K562 (cell line): ENCODE measurements around the gene MYLIP. TPM values are rescaled to one million over a fixed set of nuclear protein-coding genes. Genes with fewer than 3 reads are reported as not detected.
A peak's percentile ranks its signal among the peaks of the same experiment; 100 is the strongest.

Experiments
- FOXK1 ChIP-seq: sonication (generic); formaldehyde crosslinking; IDR thresholded peaks from 2 replicates; pipeline ENCODE4 v1.8.0; 2022; ENCODE audit warnings: missing genetic modification reagents, mild to moderate bottlenecking, borderline replicate concordance
- POLR2G ChIP-seq: fragments of 200-400 bp; formaldehyde crosslinking; IDR thresholded peaks from 2 replicates; pipeline ENCODE4 v1.6.1; 2017; ENCODE audit warnings: low read depth, mild to moderate bottlenecking, antibody characterized with exemption, low read length, moderate library complexity
- RAD21 ChIP-seq, 2 experiments: fragments of 250-450 bp in 1 of 2; fragments of 450-650 bp in 1 of 2; sonication (Bioruptor Pico) in 1 of 2; formaldehyde crosslinking in 1 of 2; IDR thresholded peaks in 1 of 2; conservative IDR thresholded peaks in 1 of 2; 2 replicates each; pipeline versions ENCODE4 v1.4.0 to v1.8.0; 2020 to 2022; ENCODE audit warnings: mild to moderate bottlenecking in 2 of 2, moderate library complexity in 1 of 2
- RBFOX2 ChIP-seq: fragments of 200-400 bp; formaldehyde crosslinking; IDR thresholded peaks from 2 replicates; pipeline ENCODE4 v1.6.1; 2017; ENCODE audit warnings: low read depth, mild to moderate bottlenecking, low read length, moderate library complexity
- SMAD4 ChIP-seq: fragments of 250-450 bp; sonication (Bioruptor Pico); conservative IDR thresholded peaks from 2 replicates; pipeline ENCODE4 v1.8.0; 2021; ENCODE audit warnings: inconsistent platforms, mild to moderate bottlenecking, moderate library complexity
- ZKSCAN1 ChIP-seq: fragments of 150-350 bp; IDR thresholded peaks from 2 replicates; pipeline ENCODE4 v1.6.1; 2016; ENCODE audit warnings: low read depth, low read length
- ZNF57 ChIP-seq: fragments of 450-650 bp; formaldehyde crosslinking; IDR thresholded peaks from 2 replicates; pipeline ENCODE4 v1.4.0; 2020; ENCODE audit warnings: mild to moderate bottlenecking, moderate library complexity
- polyA plus RNA-seq, 8 experiments: library from polyadenylated mRNA; depleted of rRNA in 4 of 8; stranded (reverse) in 5 of 8; unstranded in 3 of 8; fragments of >200 nt; fragmentation: Nextera tagmentation in 2 of 8; fragmentation: Illumina TruSeq in 1 of 8; extraction: Ambion mirVana in 2 of 8; extraction: Trizol in 1 of 8; gene quantifications; 2 replicates each; pipeline versions ENCODE4 v1.2.1 to v1.2.3, GENCODE V29; 2011 to 2014; ENCODE audit warnings: inconsistent platforms in 1 of 8, missing spikeins in 1 of 8
- total RNA-seq, 7 experiments: library from RNA; depleted of rRNA in 6 of 7; stranded (reverse); fragments of >200 nt in 6 of 7; fragmentation: Illumina TruSeq in 2 of 7; extraction: Trizol in 2 of 7; gene quantifications; 2 replicates each; pipeline versions ENCODE4 v1.2.1 to v1.2.3, GENCODE V29; 2011 to 2021; ENCODE audit warnings: low replicate concordance in 1 of 7
- TF ChIP-seq, protein P1 (sequence below): sonication (generic); formaldehyde crosslinking; IDR thresholded peaks from 2 replicates; pipeline ENCODE4 v1.8.1; 2023; ENCODE audit warnings: missing genetic modification reagents, mild to moderate bottlenecking, borderline replicate concordance
- TF ChIP-seq, protein P2 (sequence below): fragments of 250-450 bp; sonication (Bioruptor Pico); IDR thresholded peaks from 2 replicates; pipeline ENCODE4 v1.8.0; 2021; ENCODE audit warnings: moderate library complexity, mild to moderate bottlenecking, inconsistent platforms
- TF ChIP-seq, protein P3 (sequence below), 3 experiments: fragments of 200-800 bp in 1 of 3; sonication (Bioruptor generic) in 1 of 3; sonication (generic) in 1 of 3; formaldehyde crosslinking in 1 of 3; IDR thresholded peaks; 2 replicates each; pipeline versions ENCODE4 v1.6.1 to v1.8.0; 2016 to 2022; ENCODE audit warnings: mild to moderate bottlenecking in 2 of 3, missing compliant biosample characterization in 2 of 3, missing genetic modification characterization in 2 of 3, missing genetic modification reagents in 1 of 3
- TF ChIP-seq, protein P4 (sequence below): fragments of 450-650 bp; IDR thresholded peaks from 2 replicates; pipeline ENCODE4 v1.7.0; 2016; ENCODE audit warnings: borderline replicate concordance
- TF ChIP-seq, protein P5 (sequence below): fragments of 250-450 bp; sonication (Bioruptor Pico); IDR thresholded peaks from 2 replicates; pipeline ENCODE4 v1.5.0; 2021; ENCODE audit warnings: mild to moderate bottlenecking, borderline replicate concordance

The MYLIP gene
- total and polyA plus RNA-seq, 9 of the 15 experiments (the other 6 are each of a cell fraction or from before 2014, with no cell fraction given) = 10.8 to 43.5 (median 31.5) TPM

DNA sequence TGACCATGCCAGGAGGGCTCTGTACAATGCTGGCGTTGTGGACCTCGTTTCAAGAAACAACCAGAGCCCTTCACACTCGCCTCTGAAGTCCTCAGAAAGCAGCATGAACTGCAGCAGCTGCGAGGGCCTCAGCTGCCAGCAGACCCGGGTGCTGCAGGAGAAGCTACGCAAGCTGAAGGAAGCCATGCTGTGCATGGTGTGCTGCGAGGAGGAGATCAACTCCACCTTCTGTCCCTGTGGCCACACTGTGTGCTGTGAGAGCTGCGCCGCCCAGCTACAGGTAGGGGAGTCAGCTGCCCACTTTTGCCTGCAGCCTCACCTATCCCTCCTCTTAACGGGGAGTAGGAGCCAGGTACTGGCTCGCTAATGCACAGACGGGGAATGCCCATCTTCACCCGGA is 16.2 kb downstream of the MYLIP start (continued):
- TF ChIP-seq, protein P1, sequence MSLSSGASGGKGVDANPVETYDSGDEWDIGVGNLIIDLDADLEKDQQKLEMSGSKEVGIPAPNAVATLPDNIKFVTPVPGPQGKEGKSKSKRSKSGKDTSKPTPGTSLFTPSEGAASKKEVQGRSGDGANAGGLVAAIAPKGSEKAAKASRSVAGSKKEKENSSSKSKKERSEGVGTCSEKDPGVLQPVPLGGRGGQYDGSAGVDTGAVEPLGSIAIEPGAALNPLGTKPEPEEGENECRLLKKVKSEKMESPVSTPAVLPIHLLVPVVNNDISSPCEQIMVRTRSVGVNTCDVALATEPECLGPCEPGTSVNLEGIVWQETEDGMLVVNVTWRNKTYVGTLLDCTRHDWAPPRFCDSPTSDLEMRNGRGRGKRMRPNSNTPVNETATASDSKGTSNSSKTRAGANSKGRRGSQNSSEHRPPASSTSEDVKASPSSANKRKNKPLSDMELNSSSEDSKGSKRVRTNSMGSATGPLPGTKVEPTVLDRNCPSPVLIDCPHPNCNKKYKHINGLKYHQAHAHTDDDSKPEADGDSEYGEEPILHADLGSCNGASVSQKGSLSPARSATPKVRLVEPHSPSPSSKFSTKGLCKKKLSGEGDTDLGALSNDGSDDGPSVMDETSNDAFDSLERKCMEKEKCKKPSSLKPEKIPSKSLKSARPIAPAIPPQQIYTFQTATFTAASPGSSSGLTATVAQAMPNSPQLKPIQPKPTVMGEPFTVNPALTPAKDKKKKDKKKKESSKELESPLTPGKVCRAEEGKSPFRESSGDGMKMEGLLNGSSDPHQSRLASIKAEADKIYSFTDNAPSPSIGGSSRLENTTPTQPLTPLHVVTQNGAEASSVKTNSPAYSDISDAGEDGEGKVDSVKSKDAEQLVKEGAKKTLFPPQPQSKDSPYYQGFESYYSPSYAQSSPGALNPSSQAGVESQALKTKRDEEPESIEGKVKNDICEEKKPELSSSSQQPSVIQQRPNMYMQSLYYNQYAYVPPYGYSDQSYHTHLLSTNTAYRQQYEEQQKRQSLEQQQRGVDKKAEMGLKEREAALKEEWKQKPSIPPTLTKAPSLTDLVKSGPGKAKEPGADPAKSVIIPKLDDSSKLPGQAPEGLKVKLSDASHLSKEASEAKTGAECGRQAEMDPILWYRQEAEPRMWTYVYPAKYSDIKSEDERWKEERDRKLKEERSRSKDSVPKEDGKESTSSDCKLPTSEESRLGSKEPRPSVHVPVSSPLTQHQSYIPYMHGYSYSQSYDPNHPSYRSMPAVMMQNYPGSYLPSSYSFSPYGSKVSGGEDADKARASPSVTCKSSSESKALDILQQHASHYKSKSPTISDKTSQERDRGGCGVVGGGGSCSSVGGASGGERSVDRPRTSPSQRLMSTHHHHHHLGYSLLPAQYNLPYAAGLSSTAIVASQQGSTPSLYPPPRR (CRISPR knock-in tag) = no peak
- no peak for TF ChIP-seq SMAD4 (CRISPR knock-in tag)
- TF ChIP-seq RAD21 (CRISPR knock-in tag; conservative IDR thresholded peaks at IDR 0.05 in 1 of 2, IDR thresholded peaks at IDR 0.05 in 1 of 2) = no peak
- TF ChIP-seq, protein P2, sequence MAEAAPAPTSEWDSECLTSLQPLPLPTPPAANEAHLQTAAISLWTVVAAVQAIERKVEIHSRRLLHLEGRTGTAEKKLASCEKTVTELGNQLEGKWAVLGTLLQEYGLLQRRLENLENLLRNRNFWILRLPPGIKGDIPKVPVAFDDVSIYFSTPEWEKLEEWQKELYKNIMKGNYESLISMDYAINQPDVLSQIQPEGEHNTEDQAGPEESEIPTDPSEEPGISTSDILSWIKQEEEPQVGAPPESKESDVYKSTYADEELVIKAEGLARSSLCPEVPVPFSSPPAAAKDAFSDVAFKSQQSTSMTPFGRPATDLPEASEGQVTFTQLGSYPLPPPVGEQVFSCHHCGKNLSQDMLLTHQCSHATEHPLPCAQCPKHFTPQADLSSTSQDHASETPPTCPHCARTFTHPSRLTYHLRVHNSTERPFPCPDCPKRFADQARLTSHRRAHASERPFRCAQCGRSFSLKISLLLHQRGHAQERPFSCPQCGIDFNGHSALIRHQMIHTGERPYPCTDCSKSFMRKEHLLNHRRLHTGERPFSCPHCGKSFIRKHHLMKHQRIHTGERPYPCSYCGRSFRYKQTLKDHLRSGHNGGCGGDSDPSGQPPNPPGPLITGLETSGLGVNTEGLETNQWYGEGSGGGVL (CRISPR knock-in tag) = no peak
- TF ChIP-seq, protein P3, sequence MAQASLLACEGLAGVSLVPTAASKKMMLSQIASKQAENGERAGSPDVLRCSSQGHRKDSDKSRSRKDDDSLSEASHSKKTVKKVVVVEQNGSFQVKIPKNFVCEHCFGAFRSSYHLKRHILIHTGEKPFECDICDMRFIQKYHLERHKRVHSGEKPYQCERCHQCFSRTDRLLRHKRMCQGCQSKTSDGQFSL (CRISPR knock-in tag; IDR thresholded peaks at IDR 0.05) = no peak
- TF ChIP-seq, protein P3 (tag; IDR thresholded peaks at IDR 0.05) = no peak
- TF ChIP-seq, protein P4, sequence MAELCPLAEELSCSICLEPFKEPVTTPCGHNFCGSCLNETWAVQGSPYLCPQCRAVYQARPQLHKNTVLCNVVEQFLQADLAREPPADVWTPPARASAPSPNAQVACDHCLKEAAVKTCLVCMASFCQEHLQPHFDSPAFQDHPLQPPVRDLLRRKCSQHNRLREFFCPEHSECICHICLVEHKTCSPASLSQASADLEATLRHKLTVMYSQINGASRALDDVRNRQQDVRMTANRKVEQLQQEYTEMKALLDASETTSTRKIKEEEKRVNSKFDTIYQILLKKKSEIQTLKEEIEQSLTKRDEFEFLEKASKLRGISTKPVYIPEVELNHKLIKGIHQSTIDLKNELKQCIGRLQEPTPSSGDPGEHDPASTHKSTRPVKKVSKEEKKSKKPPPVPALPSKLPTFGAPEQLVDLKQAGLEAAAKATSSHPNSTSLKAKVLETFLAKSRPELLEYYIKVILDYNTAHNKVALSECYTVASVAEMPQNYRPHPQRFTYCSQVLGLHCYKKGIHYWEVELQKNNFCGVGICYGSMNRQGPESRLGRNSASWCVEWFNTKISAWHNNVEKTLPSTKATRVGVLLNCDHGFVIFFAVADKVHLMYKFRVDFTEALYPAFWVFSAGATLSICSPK = no peak
- TF ChIP-seq ZNF57 (CRISPR knock-in tag) = no peak
- TF ChIP-seq FOXK1 = no peak
- TF ChIP-seq POLR2G = peak; percentile 46
- TF ChIP-seq, protein P5, sequence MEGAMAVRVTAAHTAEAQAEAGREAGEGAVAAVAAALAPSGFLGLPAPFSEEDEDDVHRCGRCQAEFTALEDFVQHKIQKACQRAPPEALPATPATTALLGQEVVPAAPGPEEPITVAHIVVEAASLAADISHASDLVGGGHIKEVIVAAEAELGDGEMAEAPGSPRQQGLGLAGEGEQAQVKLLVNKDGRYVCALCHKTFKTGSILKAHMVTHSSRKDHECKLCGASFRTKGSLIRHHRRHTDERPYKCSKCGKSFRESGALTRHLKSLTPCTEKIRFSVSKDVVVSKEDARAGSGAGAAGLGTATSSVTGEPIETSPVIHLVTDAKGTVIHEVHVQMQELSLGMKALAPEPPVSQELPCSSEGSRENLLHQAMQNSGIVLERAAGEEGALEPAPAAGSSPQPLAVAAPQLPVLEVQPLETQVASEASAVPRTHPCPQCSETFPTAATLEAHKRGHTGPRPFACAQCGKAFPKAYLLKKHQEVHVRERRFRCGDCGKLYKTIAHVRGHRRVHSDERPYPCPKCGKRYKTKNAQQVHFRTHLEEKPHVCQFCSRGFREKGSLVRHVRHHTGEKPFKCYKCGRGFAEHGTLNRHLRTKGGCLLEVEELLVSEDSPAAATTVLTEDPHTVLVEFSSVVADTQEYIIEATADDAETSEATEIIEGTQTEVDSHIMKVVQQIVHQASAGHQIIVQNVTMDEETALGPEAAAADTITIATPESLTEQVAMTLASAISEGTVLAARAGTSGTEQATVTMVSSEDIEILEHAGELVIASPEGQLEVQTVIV (CRISPR knock-in tag) = no peak
- peak; percentile 92 for TF ChIP-seq ZKSCAN1
- peak; percentile 54 for TF ChIP-seq RBFOX2
